Colonic mucosa (tissue), 4 donors: ENCODE results near the gene ULK3. TPM values are rescaled to one million over a fixed set of nuclear protein-coding genes. Genes with fewer than 3 reads are reported as not detected.

Source experiments
- DNase-seq: peaks from one replicate; pipeline ENCODE4 v3.0.0-alpha.2; 2020
- H3K27ac ChIP-seq: fragments of 200-600 bp; one replicate; pipeline ENCODE4 v1.8.0; 2021
- H3K27me3 ChIP-seq: fragments of 200-600 bp; one replicate; pipeline ENCODE4 v1.8.0; 2021
- H3K36me3 ChIP-seq: fragments of 200-600 bp; one replicate; pipeline ENCODE4 v1.8.0; 2021
- H3K4me1 ChIP-seq: fragments of 200-600 bp; one replicate; pipeline ENCODE4 v1.8.0; 2021; ENCODE audit warnings: mild to moderate bottlenecking
- H3K4me3 ChIP-seq: fragments of 200-600 bp; one replicate; pipeline ENCODE4 v1.8.0; 2021
- H3K9ac ChIP-seq, 2 donors: one replicate each; pipeline ENCODE4 v1.7.0; 2013; ENCODE audit warnings: control low read depth in 2 of 2, low read depth in 2 of 2, low read length in 2 of 2
- H3K9me3 ChIP-seq: fragments of 200-600 bp; one replicate; pipeline ENCODE4 v1.8.0; 2021
- intact Hi-C: fragments of 100-400 bp; cut with DNase I; formaldehyde crosslinking; loops from one replicate; pipeline ENCODE4 v1.14.1; 2022
- total RNA-seq, 2 donors: library from RNA; stranded (reverse); fragmentation: NEBNext Ultra II Directional in 1 of 2; extraction: Animal tissue kit (Norgen Biotek cat#: 25700) in 1 of 2; gene quantifications; one replicate each; pipeline ENCODE4 v1.2.1, GENCODE V29; 2021
- TF ChIP-seq, protein P1 (sequence below): fragments of 200-600 bp; IDR thresholded peaks from one replicate; pipeline ENCODE4 v1.8.0; 2022; ENCODE audit warnings: antibody characterized with exemption, mild to moderate bottlenecking
- donor health status: healthy.
- donor health status: DM: no; HTN: no; CAD: no.
- donor health status: DM: no; HTN: no; CAD: no.

Gene ULK3
- 10 to 100 TPM; 45.6 to 50.7 TPM for total RNA-seq

GRCh38 chr15:74842581-74843444, at the start of gene ULK3:
TSS of gene ULK3 (minus strand) at chr15:74843156. CDS start at chr15:74843105, 51 bp downstream.
- TF ChIP-seq, protein P1, sequence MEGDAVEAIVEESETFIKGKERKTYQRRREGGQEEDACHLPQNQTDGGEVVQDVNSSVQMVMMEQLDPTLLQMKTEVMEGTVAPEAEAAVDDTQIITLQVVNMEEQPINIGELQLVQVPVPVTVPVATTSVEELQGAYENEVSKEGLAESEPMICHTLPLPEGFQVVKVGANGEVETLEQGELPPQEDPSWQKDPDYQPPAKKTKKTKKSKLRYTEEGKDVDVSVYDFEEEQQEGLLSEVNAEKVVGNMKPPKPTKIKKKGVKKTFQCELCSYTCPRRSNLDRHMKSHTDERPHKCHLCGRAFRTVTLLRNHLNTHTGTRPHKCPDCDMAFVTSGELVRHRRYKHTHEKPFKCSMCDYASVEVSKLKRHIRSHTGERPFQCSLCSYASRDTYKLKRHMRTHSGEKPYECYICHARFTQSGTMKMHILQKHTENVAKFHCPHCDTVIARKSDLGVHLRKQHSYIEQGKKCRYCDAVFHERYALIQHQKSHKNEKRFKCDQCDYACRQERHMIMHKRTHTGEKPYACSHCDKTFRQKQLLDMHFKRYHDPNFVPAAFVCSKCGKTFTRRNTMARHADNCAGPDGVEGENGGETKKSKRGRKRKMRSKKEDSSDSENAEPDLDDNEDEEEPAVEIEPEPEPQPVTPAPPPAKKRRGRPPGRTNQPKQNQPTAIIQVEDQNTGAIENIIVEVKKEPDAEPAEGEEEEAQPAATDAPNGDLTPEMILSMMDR, result peak; percentile 50
- H3K4me3 ChIP-seq, result peak within 1 kb of the TSS; percentile 90
- no peaks in the 10 kb centered on the region for H3K9me3 ChIP-seq
- peak; percentile 92 for DNase-seq
- intact Hi-C loops, result loop anchor here (5.0 kb wide), 1 partner anchor 59 kb away; no protein-coding TSS in a partner anchor
- H3K36me3 ChIP-seq, result no peaks in the 10 kb centered on the region
- H3K4me1 ChIP-seq, result peaks cover 17% of the 10 kb centered on the region
- H3K9ac ChIP-seq, result peak within 1 kb of the TSS; percentile 93 to 95
- no peaks in the 10 kb centered on the region for H3K27me3 ChIP-seq
- H3K27ac ChIP-seq, result peak within 1 kb of the TSS; percentile 92

DNA sequence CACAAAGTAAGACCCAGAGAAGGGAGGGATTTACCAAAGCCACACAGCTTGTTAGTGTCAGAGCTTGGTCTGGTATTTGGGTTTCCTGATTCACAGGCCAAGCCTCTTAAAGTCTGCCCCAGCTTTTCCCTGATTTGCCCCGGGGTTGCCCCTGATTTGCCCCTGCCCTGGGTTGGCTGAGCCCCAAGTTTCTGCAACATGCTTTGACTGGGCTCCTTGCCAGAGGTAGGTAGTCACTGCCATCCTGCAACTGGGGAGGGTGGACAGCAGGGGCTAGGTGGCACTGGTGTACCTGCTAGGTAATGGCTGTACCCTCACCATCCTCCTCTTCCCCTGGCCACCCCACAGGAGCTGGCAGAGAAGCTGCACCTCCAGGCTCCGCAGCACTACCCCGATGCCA, 49.4 kb upstream of the ULK3 start:
- Histone ChIP-seq H3K9me3 (no peaks in the 10 kb centered on the region), H3K4me1 (peaks cover 4% of the 10 kb centered on the region), H3K36me3 (no peaks in the 10 kb centered on the region), H3K27ac (peak overlapping the region; percentile 74), H3K4me3 (no peak overlapping the region), H3K27me3 (no peaks in the 10 kb centered on the region), H3K9ac (peak overlapping the region; percentile 18 to 51)
- TF ChIP-seq, protein P1, result no peak
- DNase-seq, result peak; percentile 53
- intact Hi-C loops, result no loop called here

DNA sequence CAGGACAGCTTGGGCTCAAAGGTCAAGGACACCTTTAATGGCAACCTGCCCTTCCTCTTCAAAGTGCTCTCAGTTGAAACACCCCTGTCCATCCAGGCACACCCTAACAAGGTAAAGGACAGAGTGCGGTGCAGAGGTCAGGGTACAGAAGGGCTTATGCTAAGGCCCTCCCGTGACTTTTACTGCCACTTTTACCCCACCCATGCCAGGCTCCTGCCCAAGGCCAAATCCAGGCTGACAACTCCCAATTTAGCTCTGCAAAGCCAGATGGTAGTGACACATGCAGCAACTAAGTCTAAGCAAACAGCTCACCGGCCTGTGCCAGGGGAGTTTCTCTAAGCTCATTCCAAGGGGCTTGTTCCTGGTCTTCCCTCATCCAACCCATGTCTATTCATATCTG, 48.5 kb upstream of the ULK3 start:
- TF ChIP-seq, protein P1, result no peak
- DNase-seq, result peak; percentile 91
- Histone ChIP-seq H3K36me3 (no peaks in the 10 kb centered on the region), H3K4me1 (peaks cover 4% of the 10 kb centered on the region), H3K27ac (peak overlapping the region; percentile 74), H3K4me3 (no peak overlapping the region), H3K9me3 (no peaks in the 10 kb centered on the region), H3K9ac (peak overlapping the region in 1 of 2 donors; percentile 31), H3K27me3 (no peaks in the 10 kb centered on the region)
- intact Hi-C loops, result no loop called here

DNA sequence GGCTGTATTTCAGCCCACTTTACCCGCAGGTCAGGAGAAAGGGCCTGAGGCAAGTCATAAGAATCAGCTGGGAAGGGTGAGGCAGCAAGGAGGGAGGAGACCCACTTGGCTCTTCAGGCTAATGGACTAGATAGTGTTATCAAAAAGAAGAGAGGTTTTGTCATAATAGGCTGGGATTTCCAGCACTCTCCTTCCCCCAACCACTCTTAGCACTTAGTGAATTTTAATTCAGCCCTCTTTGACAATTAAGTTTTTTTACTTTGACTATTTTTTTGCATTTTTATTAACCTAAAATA, 47.7 kb upstream of the ULK3 start:
- H3K27ac ChIP-seq, result peak overlapping the region; percentile 74
- no peaks in the 10 kb centered on the region for H3K27me3 ChIP-seq
- peak overlapping the region; percentile 79 to 96 for H3K9ac ChIP-seq

GRCh38 chr15:74889883-74890664, 47.1 kb upstream of the ULK3 start, which contains the start of gene MPI:
TSS of gene MPI (plus strand) at chr15:74890042. CDS start at chr15:74890074, 32 bp downstream.
- peaks cover 4% of the 10 kb centered on the region for H3K4me1 ChIP-seq
- no peaks in the 10 kb centered on the region for H3K27me3 ChIP-seq
- no peaks in the 10 kb centered on the region for H3K9me3 ChIP-seq
- peak; percentile 92 for DNase-seq
- intact Hi-C loops, result no loop called here
- TF ChIP-seq, protein P1, result no peak
- peak within 1 kb of the TSS; percentile 74 for H3K27ac ChIP-seq
- H3K36me3 ChIP-seq, result no peaks in the 10 kb centered on the region
- H3K4me3 ChIP-seq, result peak within 1 kb of the TSS; percentile 86
- H3K9ac ChIP-seq, result peak within 1 kb of the TSS; percentile 79 to 96

More for the DNA sequence above, 47.7 kb upstream of the ULK3 start:
- TF ChIP-seq, protein P1, result no peak
- Histone ChIP-seq H3K9me3 (no peaks in the 10 kb centered on the region), H3K4me3 (peak overlapping the region; percentile 86), H3K36me3 (no peaks in the 10 kb centered on the region), H3K4me1 (peaks cover 4% of the 10 kb centered on the region)
- no peak for DNase-seq
- intact Hi-C loops, result no loop called here
